ENCODE measurements around the gene CSNK1A1.

The CSNK1A1 gene

GRCh38 chr5:149495673-149496072, 55.6 kb downstream of the CSNK1A1 start:
- in situ Hi-C loops (cut with HindIII; ENCODE audit: low sequenced_read_pairs), result no loop called here

- in situ Hi-C loops (cut with HindIII; ENCODE audit: low sequenced_read_pairs), result no loop called here
Measured at GRCh38 chr5:149493316-149493715, 57.9 kb downstream of the CSNK1A1 start.

GRCh38 chr5:149492781-149493180, 58.5 kb downstream of the CSNK1A1 start:
- in situ Hi-C loops (cut with HindIII; ENCODE audit: low sequenced_read_pairs), result no loop called here

- in situ Hi-C loops (cut with HindIII; ENCODE audit: low sequenced_read_pairs), result no loop called here
Measured at GRCh38 chr5:149490599-149491485, 60.4 kb downstream of the CSNK1A1 start.

GRCh38 chr5:149489605-149490037, 61.6 kb downstream of the CSNK1A1 start:
- in situ Hi-C loops (cut with HindIII; ENCODE audit: low sequenced_read_pairs), result no loop called here

- in situ Hi-C loops (cut with HindIII; ENCODE audit: low sequenced_read_pairs), result no loop called here
Measured at GRCh38 chr5:149488645-149489306, 62.5 kb downstream of the CSNK1A1 start.

- in situ Hi-C loops (cut with HindIII; ENCODE audit: low sequenced_read_pairs), result no loop called here
Measured at GRCh38 chr5:149487672-149488071, 63.6 kb downstream of the CSNK1A1 start.

GRCh38 chr5:149486726-149487635, 64.3 kb downstream of the CSNK1A1 start:
- in situ Hi-C loops (cut with HindIII; ENCODE audit: low sequenced_read_pairs), result no loop called here

GRCh38 chr5:149485655-149486615, 65.3 kb downstream of the CSNK1A1 start:
- in situ Hi-C loops (cut with HindIII; ENCODE audit: low sequenced_read_pairs), result no loop called here

GRCh38 chr5:149481485-149481884, 69.8 kb downstream of the CSNK1A1 start:
- in situ Hi-C loops (cut with HindIII; ENCODE audit: low sequenced_read_pairs), result no loop called here

- in situ Hi-C loops (cut with HindIII; ENCODE audit: low sequenced_read_pairs), result no loop called here
Measured at GRCh38 chr5:149478761-149479160, 72.5 kb downstream of the CSNK1A1 start.

GRCh38 chr5:149475777-149476176, 75.5 kb downstream of the CSNK1A1 start:
- in situ Hi-C loops (cut with HindIII; ENCODE audit: low sequenced_read_pairs), result no loop called here

- in situ Hi-C loops (cut with HindIII; ENCODE audit: low sequenced_read_pairs), result no loop called here
Measured at GRCh38 chr5:149474198-149474597, 77.0 kb downstream of the CSNK1A1 start.

- in situ Hi-C loops (cut with HindIII; ENCODE audit: low sequenced_read_pairs), result no loop called here
Measured at GRCh38 chr5:149473441-149473840, 77.8 kb downstream of the CSNK1A1 start.

GRCh38 chr5:149472399-149472798, 78.8 kb downstream of the CSNK1A1 start:
- in situ Hi-C loops (cut with HindIII; ENCODE audit: low sequenced_read_pairs), result no loop called here

- in situ Hi-C loops (cut with HindIII; ENCODE audit: low sequenced_read_pairs), result no loop called here
Measured at GRCh38 chr5:149471406-149472183, 79.6 kb downstream of the CSNK1A1 start.

GRCh38 chr5:149470942-149471341, 80.3 kb downstream of the CSNK1A1 start:
- in situ Hi-C loops (cut with HindIII; ENCODE audit: low sequenced_read_pairs), result no loop called here

GRCh38 chr5:149466457-149466972, 84.7 kb downstream of the CSNK1A1 start:
- in situ Hi-C loops (cut with HindIII; ENCODE audit: low sequenced_read_pairs), result no loop called here

Data from endothelial cell of hepatic sinusoid (primary cell).